Stimulated activated CD8-positive, alpha-beta memory T cell treated with anti-CD3 and anti-CD28 coated beads, Interleukin-7, amount 100 ng/mL, for 1 hour (primary cell): Measurements from ENCODE around the gene MRPL27.

Experiments used
- DNase-seq, 2 donors: peaks; one replicate each; pipeline ENCODE4 v3.0.0-alpha.2; 2020; ENCODE audit warnings: low read depth in 2 of 2

The MRPL27 gene

DNA sequence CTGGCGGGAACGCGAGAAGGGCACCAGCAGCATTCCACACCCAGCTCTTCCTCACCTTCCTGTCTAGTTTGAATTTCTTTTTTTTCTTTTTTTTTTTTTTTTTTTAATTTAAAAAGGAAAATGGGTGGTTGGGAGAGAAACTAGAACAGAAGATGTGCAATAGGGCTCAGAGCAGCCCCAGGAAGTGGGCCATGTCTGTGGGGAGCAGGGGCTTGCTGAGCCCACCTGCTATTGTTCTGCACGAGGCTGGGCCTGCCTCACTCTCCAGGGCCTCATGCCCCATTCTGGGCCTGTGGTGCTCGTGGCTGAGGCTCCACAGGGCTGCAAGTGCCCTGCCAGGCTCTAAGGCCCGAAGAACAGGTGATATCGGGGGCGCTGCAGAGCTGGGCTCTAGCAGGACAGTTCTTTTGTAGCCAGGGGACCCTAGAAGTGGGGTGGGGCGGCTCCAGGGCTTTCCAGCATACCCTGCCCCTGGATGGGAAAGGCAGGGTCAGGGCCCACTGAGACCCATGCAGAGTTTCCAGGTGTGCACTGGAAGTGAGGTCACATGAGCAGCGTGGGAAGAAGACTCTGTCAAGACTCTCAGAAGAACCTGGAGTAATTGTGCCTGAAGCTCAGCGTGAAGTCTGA lies 12.4 kb downstream of the MRPL27 start:
- no peak for DNase-seq

- DNase-seq: no peak
These were observed 13.0 kb downstream of the MRPL27 start for GRCh38 chr17:50359998-50360461.

GRCh38 chr17:50359005-50359699 lies 13.8 kb downstream of the MRPL27 start:
- no peak for DNase-seq

DNA sequence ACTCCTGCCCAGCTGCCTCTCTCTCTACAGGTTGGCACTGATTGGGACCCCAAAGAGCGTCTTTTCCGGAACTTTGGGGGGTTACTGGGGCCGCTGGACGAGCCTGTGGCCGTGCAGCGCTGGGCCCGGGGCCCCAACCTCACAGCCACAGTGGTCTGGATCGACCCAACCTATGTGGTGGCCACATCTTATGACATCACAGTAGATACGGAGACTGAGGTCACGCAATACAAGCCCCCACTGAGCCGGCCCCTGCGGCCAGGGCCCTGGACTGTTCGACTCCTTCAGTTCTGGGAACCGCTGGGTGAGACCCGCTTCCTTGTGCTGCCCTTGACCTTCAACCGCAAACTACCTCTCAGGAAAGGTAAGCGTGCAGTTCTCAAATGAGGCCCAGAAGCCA lies 14.8 kb downstream of the MRPL27 start:
- no peak for DNase-seq

- no peak for DNase-seq
These were observed 16.0 kb downstream of the MRPL27 start for GRCh38 chr17:50356892-50357510.

GRCh38 chr17:50356418-50356817 lies 16.6 kb downstream of the MRPL27 start:
- no peak for DNase-seq

- no peak for DNase-seq
These were observed 17.2 kb downstream of the MRPL27 start for GRCh38 chr17:50355701-50356341.

DNA sequence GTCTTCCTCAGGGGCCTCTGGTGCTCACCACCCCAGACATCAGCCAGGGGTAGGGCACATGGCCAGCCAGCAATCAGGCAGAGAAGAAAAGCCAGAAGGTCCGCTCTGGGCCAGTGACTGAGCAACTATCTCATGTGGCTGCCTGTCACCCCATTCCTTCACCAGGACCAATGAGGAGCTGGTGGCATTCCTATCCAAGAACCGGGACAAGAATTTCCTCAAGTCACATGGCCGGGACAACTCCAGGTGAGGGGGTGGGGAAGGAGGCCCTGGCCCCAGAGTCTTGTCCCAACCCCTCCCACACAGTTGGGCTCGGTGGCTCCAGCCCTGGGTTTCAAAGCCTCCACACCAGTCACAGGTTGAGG lies 17.7 kb downstream of the MRPL27 start:
- no peak for DNase-seq

DNA sequence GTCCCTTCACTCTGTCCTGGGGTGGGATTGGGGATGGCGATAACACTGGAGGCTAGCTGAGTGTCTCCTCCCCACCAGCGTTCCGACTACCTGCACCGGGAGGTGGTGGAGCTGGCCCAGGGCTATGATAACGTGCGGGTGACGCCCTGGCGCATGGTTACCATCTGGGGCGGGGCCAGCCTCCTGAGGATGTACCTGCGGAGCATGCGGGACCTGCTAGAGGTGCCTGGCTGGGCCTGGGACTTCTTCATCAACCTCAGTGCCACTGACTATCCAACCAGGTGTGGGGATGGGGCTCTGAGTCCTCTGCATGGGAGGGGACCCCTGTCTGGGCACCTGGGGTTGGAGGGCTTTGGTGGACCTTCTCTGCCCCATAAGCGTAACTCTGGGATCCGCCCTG lies 18.2 kb downstream of the MRPL27 start:
- DNase-seq: no peak

- no peak for DNase-seq
These were observed 18.8 kb downstream of the MRPL27 start for GRCh38 chr17:50354198-50354597.

- no peak for DNase-seq
These were observed 19.3 kb downstream of the MRPL27 start for GRCh38 chr17:50353600-50354195.

DNA sequence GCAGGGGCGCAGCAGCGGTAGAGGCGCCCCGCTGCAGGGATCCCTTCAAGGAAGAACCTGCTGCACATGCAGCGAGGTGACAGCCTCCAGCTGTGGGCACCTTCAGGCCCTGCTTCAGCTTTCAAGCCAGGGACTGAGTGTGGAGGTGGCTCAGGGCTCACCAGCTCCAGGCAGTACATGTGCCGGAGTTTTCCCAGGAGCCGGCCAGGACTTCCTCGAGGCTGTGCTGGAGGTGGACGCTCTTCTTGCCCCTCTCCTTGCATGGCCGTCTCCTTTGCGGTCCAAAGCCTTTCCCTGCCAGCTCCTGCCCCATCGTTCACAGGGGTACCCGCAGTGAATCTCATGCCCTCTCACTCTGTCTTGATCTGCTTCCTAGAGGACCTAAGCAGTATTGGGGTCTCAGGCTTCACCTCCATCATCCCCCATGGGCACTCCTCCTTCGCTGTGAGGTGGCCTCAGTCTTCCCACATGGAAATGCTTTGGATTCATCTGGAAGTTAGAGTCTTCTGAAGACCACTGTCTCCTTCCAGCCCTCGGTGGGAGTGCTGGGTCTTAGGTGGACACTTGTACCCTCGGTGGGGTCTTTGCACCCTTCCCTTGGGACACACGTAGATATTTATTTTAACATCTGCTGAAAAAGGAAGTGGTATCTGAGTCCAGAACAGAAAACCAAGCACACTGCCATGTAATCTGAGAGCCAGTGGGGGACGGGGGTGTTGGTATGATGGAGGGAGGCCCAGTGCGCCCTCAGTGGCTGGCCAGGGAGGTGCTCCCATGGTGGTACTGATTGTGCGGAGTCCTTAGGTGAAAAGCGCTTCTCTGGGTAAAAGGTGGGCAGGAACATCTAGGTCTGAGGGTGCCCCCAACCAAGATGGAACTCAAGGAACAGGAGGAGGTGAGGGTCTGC lies 20.0 kb downstream of the MRPL27 start:
- DNase-seq: no peak

DNA sequence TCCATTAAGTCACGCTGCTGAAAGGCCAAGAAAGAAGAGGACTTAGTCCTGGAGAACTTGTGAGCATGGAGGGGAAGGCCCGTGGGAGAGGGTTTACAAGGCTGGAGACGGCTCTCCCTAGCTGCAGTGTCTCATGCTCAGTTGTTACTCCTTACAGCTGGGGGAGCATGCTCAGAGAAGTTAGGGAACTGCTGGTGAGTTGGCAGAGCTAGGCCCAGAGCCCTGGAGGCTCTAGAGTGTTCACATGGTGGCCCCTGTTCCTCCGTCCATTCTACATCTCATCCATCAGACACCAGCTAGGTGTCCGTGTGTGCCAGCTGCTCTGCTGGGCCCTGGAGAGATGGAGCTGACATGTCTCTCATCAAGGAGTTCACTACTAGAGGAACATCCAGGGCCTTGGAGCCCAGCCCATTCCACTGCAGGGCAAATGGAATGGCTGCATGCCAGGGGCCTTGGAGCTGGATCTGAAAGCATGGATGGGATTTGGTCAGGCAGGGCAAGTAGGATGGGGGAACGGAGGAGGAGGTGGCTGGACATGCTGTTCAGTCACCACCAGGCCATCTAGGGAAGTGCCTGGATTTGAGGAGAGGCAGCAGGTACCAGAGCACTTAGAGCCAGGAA lies 20.8 kb downstream of the MRPL27 start:
- DNase-seq: no peak

- DNase-seq: no peak
These were observed 22.3 kb downstream of the MRPL27 start for GRCh38 chr17:50350733-50351132.

- no peak for DNase-seq
These were observed 23.8 kb downstream of the MRPL27 start for GRCh38 chr17:50349243-50349600.

DNA sequence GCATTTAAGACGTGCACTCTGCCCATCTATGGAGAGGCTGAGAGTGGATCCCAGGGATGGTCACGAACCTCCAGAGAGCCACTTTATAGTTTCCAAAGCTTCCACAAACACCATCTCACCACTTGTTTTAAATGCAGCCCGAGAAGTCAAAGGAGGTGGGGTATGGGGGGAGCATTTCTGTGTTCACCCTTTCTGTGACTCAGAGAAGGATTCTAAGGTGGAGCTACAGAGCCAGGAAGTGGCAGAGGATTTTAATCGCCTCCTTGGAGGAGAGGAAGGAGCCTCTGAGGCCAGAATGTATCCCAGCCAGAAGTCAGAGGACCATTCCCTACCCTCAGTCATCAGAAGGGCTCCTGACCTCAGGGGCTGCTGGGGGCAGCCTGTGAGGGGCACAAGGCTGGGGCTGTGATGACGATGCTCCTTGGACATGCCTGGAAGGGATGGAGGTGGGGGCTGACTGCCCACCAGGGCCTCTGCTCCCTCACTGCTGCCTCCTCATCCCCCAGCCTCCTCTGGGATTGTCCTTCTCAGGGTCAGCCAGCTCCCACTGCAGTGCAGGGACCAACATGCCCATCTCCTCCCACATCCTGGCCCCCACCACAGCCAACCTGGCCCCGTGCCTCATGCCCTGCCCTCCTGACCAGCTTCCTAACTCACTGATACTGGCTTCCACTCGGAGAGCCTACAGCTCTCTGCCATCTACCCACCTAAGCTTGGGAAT lies 24.3 kb downstream of the MRPL27 start:
- no peak for DNase-seq

GRCh38 chr17:50347894-50348291 lies 25.1 kb downstream of the MRPL27 start:
- DNase-seq: no peak

GRCh38 chr17:50347117-50347893 lies 25.7 kb downstream of the MRPL27 start:
- no peak for DNase-seq

- no peak for DNase-seq
These were observed 26.5 kb downstream of the MRPL27 start for GRCh38 chr17:50346313-50347116.
